CD14-positive monocyte (primary cell): ENCODE data around the gene OR11G2. TPM values are rescaled to one million over a fixed set of nuclear protein-coding genes. Genes with fewer than 3 reads are reported as not detected.
A peak's percentile ranks its signal among the peaks of the same experiment; 100 is the strongest.

ENCODE experiments used
- DNase-seq, 3 donors: peaks; one replicate each; pipeline ENCODE4 v3.0.0-alpha.2; 2011 to 2022
- H2AFZ ChIP-seq: 2 replicates; pipeline ENCODE4 v1.6.0; 2012; ENCODE audit warnings: mild to moderate bottlenecking, low read depth, low read length, inconsistent platforms; ENCODE audit not compliant: insufficient read depth, poor library complexity, severe bottlenecking
- H3K27ac ChIP-seq, 2 donors: 1 replicate in 1 of 2; 2 replicates in 1 of 2; pipeline ENCODE4 v1.5.1; 2012 to 2013; ENCODE audit warnings: low read length in 2 of 2, control low read depth in 1 of 2, inconsistent platforms in 1 of 2, low read depth in 1 of 2, mild to moderate bottlenecking in 1 of 2
- H3K27me3 ChIP-seq, 2 donors: one replicate each; pipeline versions ENCODE4 v1.6.0 to v1.6.1; 2011 to 2013; ENCODE audit warnings: low read length in 2 of 2; ENCODE audit not compliant: control insufficient read depth in 2 of 2, insufficient read depth in 2 of 2
- H3K36me3 ChIP-seq, 2 donors: replicated peaks in 1 of 2; 1 replicate in 1 of 2; 2 replicates in 1 of 2; pipeline versions ENCODE4 v1.5.1 to v1.6.1; 2012 to 2013; ENCODE audit warnings: low read length in 2 of 2, control low read depth in 1 of 2, inconsistent platforms in 1 of 2, mild to moderate bottlenecking in 1 of 2; ENCODE audit not compliant: insufficient read depth in 2 of 2, control insufficient read depth in 1 of 2
- H3K4me1 ChIP-seq, 2 donors: 1 replicate in 1 of 2; 2 replicates in 1 of 2; pipeline versions ENCODE4 v1.5.1 to v1.6.1; 2012 to 2013; ENCODE audit warnings: low read length in 2 of 2, control low read depth in 1 of 2, inconsistent platforms in 1 of 2, mild to moderate bottlenecking in 1 of 2, moderate library complexity in 1 of 2; ENCODE audit not compliant: insufficient read depth in 2 of 2, control insufficient read depth in 1 of 2
- H3K4me2 ChIP-seq: replicated peaks from 2 replicates; pipeline ENCODE3; 2012; ENCODE audit warnings: low read length, moderate library complexity, mild to moderate bottlenecking; ENCODE audit not compliant: poor library complexity, severe bottlenecking; ENCODE audit errors: extremely low read depth
- H3K4me3 ChIP-seq, 3 experiments: fragments of 200-600 bp in 1 of 3; sonication (generic) in 1 of 3; replicated peaks in 1 of 3; 1 replicate in 2 of 3; 2 replicates in 1 of 3; pipeline ENCODE4 v1.5.1; 2011 to 2013; ENCODE audit warnings: low read length in 3 of 3, mild to moderate bottlenecking in 3 of 3, control low read depth in 2 of 3, low read depth in 2 of 3, inconsistent platforms in 1 of 3, moderate library complexity in 1 of 3
- H3K79me2 ChIP-seq: 2 replicates; pipeline ENCODE4 v1.6.0; 2012; ENCODE audit warnings: mild to moderate bottlenecking, control low read depth, inconsistent platforms, low read length, moderate library complexity; ENCODE audit not compliant: insufficient read depth
- H3K9ac ChIP-seq: 2 replicates; pipeline ENCODE4 v1.6.0; 2017; ENCODE audit warnings: low read length, mild to moderate bottlenecking; ENCODE audit not compliant: insufficient read depth, poor library complexity, severe bottlenecking
- H3K9me3 ChIP-seq, 2 donors: replicated peaks in 1 of 2; 1 replicate in 1 of 2; 2 replicates in 1 of 2; pipeline versions ENCODE4 v1.5.1 to v1.6.1; 2012 to 2013; ENCODE audit warnings: low read length in 2 of 2, control low read depth in 1 of 2; ENCODE audit not compliant: control insufficient read depth in 1 of 2, insufficient read depth in 1 of 2
- H4K20me1 ChIP-seq: 2 replicates; pipeline ENCODE4 v1.6.0; 2012; ENCODE audit warnings: mild to moderate bottlenecking, low read length, control low read depth, moderate library complexity; ENCODE audit not compliant: insufficient read depth
- H3K27ac Mint-ChIP-seq, 7 donors: one replicate each; pipeline ENCODE4 v1.8.0; 2020; ENCODE audit warnings: mild to moderate bottlenecking in 7 of 7, mixed read lengths in 7 of 7, moderate library complexity in 6 of 7, inconsistent platforms in 2 of 7
- H3K27me3 Mint-ChIP-seq, 3 donors: one replicate each; pipeline ENCODE4 v1.8.0; 2021 to 2022; ENCODE audit warnings: low read depth in 3 of 3, mild to moderate bottlenecking in 3 of 3, mixed read lengths in 3 of 3, moderate library complexity in 3 of 3, inconsistent platforms in 1 of 3
- H3K36me3 Mint-ChIP-seq, 2 donors: one replicate each; pipeline ENCODE4 v1.8.0; 2020; ENCODE audit warnings: mixed read lengths in 2 of 2, inconsistent platforms in 1 of 2, mild to moderate bottlenecking in 1 of 2
- H3K4me1 Mint-ChIP-seq: one replicate; pipeline ENCODE4 v1.8.0; 2020; ENCODE audit warnings: mild to moderate bottlenecking, mixed read lengths
- H3K4me3 Mint-ChIP-seq, 2 donors: one replicate each; pipeline ENCODE4 v1.8.0; 2020; ENCODE audit warnings: mild to moderate bottlenecking in 2 of 2, mixed read lengths in 2 of 2, moderate library complexity in 1 of 2
- H3K9me3 Mint-ChIP-seq, 7 donors: one replicate each; pipeline ENCODE4 v1.8.0; 2020 to 2022; ENCODE audit warnings: mixed read lengths in 7 of 7, mild to moderate bottlenecking in 6 of 7, moderate library complexity in 6 of 7, inconsistent platforms in 2 of 7
- CTCF ChIP-seq: fragments of 200-600 bp; IDR thresholded peaks from one replicate; pipeline ENCODE4 v1.8.0; 2022; ENCODE audit warnings: antibody characterized with exemption, mild to moderate bottlenecking
- WGBS: methylation state at CpG from one replicate; pipeline ENCODE4 v1.1.5; 2013; ENCODE audit warnings: missing lambda C conversion rate; ENCODE audit not compliant: insufficient coverage; 5-methylcytosine and 5-hydroxymethylcytosine counted together
- intact Hi-C, 2 donors: fragments of 100-400 bp; cut with micrococcal nuclease; formaldehyde crosslinking; loops; one replicate each; pipeline versions ENCODE4 v1.15.0 to v1.15.1; 2023
- polyA plus RNA-seq, 3 donors: library from polyadenylated mRNA; depleted of rRNA in 1 of 3; unstranded in 2 of 3; stranded (reverse) in 1 of 3; fragments of 300-500 nt in 2 of 3; fragments of >200 nt in 1 of 3; fragmentation: Illumina TruSeq in 2 of 3; gene quantifications; 1 replicate in 2 of 3; 2 replicates in 1 of 3; pipeline ENCODE4 v1.2.3, GENCODE V29; 2012 to 2021

OR11G2 gene
- polyA plus RNA-seq, 3 donors, result not detected

GRCh38 chr14:20195911-20196310 is 5.2 kb downstream of the OR11G2 start:
- Histone ChIP-seq H3K79me2 (no peaks in the 10 kb centered on the region), H3K4me3 (no peak overlapping the region), H3K4me2 (no peak overlapping the region), H4K20me1 (no peaks in the 10 kb centered on the region), H2AFZ (no peak overlapping the region), H3K4me1 (peaks cover 4 to 5% of the 10 kb centered on the region in 2 donors), H3K9me3 (no peaks in the 10 kb centered on the region), H3K36me3 (no peaks in the 10 kb centered on the region), H3K9ac (no peak overlapping the region), H3K27ac (no peak overlapping the region), H3K27me3 (no peaks in the 10 kb centered on the region)
- no peaks in the 10 kb centered on the region for H3K36me3 Mint-ChIP-seq
- TF ChIP-seq CTCF, result no peak
- H3K27ac Mint-ChIP-seq, result no peak overlapping the region
- intact Hi-C loops, result no loop called here
- H3K9me3 Mint-ChIP-seq, result no peaks in the 10 kb centered on the region
- DNase-seq, result no peak
- no peak overlapping the region for H3K4me3 Mint-ChIP-seq
- peaks cover 2 to 13% (median 3%) of the 10 kb centered on the region in 3 donors for H3K27me3 Mint-ChIP-seq
- peaks cover 11% of the 10 kb centered on the region for H3K4me1 Mint-ChIP-seq
- 58% methylated on average over 2 of the region's 2 CpGs for WGBS

GRCh38 chr14:20197459-20197858 is 6.8 kb downstream of the OR11G2 start:
- H3K27ac Mint-ChIP-seq, result peak overlapping the region in 1 of 7 donors; percentile 60
- no peak for TF ChIP-seq CTCF
- WGBS, result 37% methylated on average over 3 of the region's 6 CpGs

More at GRCh38 chr14:20197459-20197858, 6.8 kb downstream of the OR11G2 start:
- no peaks in the 10 kb centered on the region for H3K27me3 ChIP-seq
- no peak overlapping the region for H3K9ac ChIP-seq
- peak in 2 of 3 donors; percentile 15 to 25 for DNase-seq
- no peak overlapping the region for H3K4me3 ChIP-seq
- peak overlapping the region in 1 of 2 donors; percentile 18 for H3K4me3 Mint-ChIP-seq
- H3K4me1 Mint-ChIP-seq, result peaks cover 11% of the 10 kb centered on the region
- H3K27ac ChIP-seq, result no peak overlapping the region
- H3K79me2 ChIP-seq, result no peaks in the 10 kb centered on the region
- no peaks in the 10 kb centered on the region for H3K9me3 ChIP-seq
- H3K36me3 ChIP-seq, result no peaks in the 10 kb centered on the region
- no peaks in the 10 kb centered on the region for H4K20me1 ChIP-seq
- peaks cover 2 to 7% (median 3%) of the 10 kb centered on the region in 3 donors for H3K27me3 Mint-ChIP-seq
- no peaks in the 10 kb centered on the region for H3K36me3 Mint-ChIP-seq
- peaks cover 4 to 5% of the 10 kb centered on the region in 2 donors for H3K4me1 ChIP-seq
- no peak overlapping the region for H3K4me2 ChIP-seq
- intact Hi-C loops, result no loop called here
- no peak overlapping the region for H2AFZ ChIP-seq
- no peaks in the 10 kb centered on the region for H3K9me3 Mint-ChIP-seq
